ENCODE data around the gene PRDM16. TPM values are rescaled to one million over a fixed set of nuclear protein-coding genes. Genes with fewer than 3 reads are reported as not detected.

PRDM16 gene
- total and polyA plus RNA-seq, 2 of the 4 experiments (the other 2 are of a cell fraction) = 0.02 TPM; not detected in 1

GRCh38 chr1:3120994-3121393 lies 52.0 kb downstream of the PRDM16 start:
- TF ChIP-seq CHD1 (IDR thresholded peaks at IDR 0.05; ENCODE audit: low read depth, low read length) (no peak), ELK1 (IDR thresholded peaks at IDR 0.05; ENCODE audit: borderline replicate concordance, low read depth, low read length) (no peak), MAZ (IDR thresholded peaks at IDR 0.05; ENCODE audit: borderline replicate concordance, low read depth, low read length) (no peak), RAD21 (IDR thresholded peaks at IDR 0.05; ENCODE audit: low read length) (no peak), FOS (IDR thresholded peaks at IDR 0.05; ENCODE audit: low read depth, low read length) (no peak), NFE2L2 (IDR thresholded peaks at IDR 0.05; ENCODE audit: low read depth, low read length) (no peak), CEBPB (IDR thresholded peaks at IDR 0.05; ENCODE audit: low read depth, low read length) (no peak), RFX5 (IDR thresholded peaks at IDR 0.05; ENCODE audit: low read depth, low read length) (no peak), BHLHE40 (IDR thresholded peaks at IDR 0.05; ENCODE audit: low read depth, low read length) (no peak), USF2 (IDR thresholded peaks at IDR 0.05; ENCODE audit: low read depth, low read length) (no peak), CTCF (conservative IDR thresholded peaks at IDR 0.05; ENCODE audit: low read depth, low read length) (no peak), MAFK (IDR thresholded peaks at IDR 0.05; ENCODE audit: low read depth, low read length) (no peak), SMC3 (IDR thresholded peaks at IDR 0.05; ENCODE audit: low read depth, low read length) (no peak)
- no peaks in the 10 kb centered on the region for H3K36me3 ChIP-seq (ENCODE audit: control insufficient read depth, insufficient read depth, low read length)
- ATAC-seq (ENCODE audit: low read depth) (no peak), DNase-seq (no peak)
- H3K27ac ChIP-seq (ENCODE audit: insufficient read depth, low read length) = no peak overlapping the region
- no peak overlapping the region for H4K91ac ChIP-seq (ENCODE audit: insufficient read depth, low read depth, low read length)
- no peaks in the 10 kb centered on the region for H3K4me1 ChIP-seq (ENCODE audit: control insufficient read depth, insufficient read depth, low read length)
- no peak overlapping the region for H3K4ac ChIP-seq (ENCODE audit: low read depth, low read length)
- H3K79me1 ChIP-seq (ENCODE audit: low read depth in 1 of 2, low read length in 2 of 2) = no peaks in the 10 kb centered on the region
- no peak overlapping the region for H3K9ac ChIP-seq (ENCODE audit: low read depth, low read length)
- dilution Hi-C loops (cut with HindIII; ENCODE audit: low sequenced_read_pairs, unreplicated experiment) = no loop called here
- no peak overlapping the region for H3K18ac ChIP-seq (ENCODE audit: low read depth, low read length)
- H3K9me1 ChIP-seq (ENCODE audit: insufficient read depth, low read length) = no peaks in the 10 kb centered on the region
- no peak overlapping the region for H2AK5ac ChIP-seq (ENCODE audit: low read depth, low read length)
- H3K4me2 ChIP-seq (ENCODE audit: low read depth, low read length) = no peak overlapping the region
- no TSS peak for BruUV-seq (replicated peaks)
- peaks cover 38% of the 10 kb centered on the region for H3K9me3 ChIP-seq (ENCODE audit: control insufficient read depth, insufficient read depth, low read length)
- H3K23ac ChIP-seq (ENCODE audit: low read depth, low read length) = no peak overlapping the region
- no peak overlapping the region for H3K56ac ChIP-seq (ENCODE audit: extremely low read depth, insufficient read depth, low read length)
- no peak overlapping the region for H3K4me3 ChIP-seq (ENCODE audit: insufficient read depth, low read depth, low read length)
- no peak overlapping the region for H2AFZ ChIP-seq (replicated peaks; ENCODE audit: low read length, poor library complexity)
- H3K14ac ChIP-seq (replicated peaks; ENCODE audit: low read depth, low read length) = no peak overlapping the region
- H4K5ac ChIP-seq (ENCODE audit: low read depth, low read length) = no peak overlapping the region
- ChIA-PET POLR2A (ENCODE audit: unreplicated experiment) (no interaction called here), CTCF (no interaction called here)
- WGBS, 2 experiments (ENCODE audit: extremely low coverage in 2 of 2, insufficient read length in 1 of 2) = 70% methylated on average over 6 of the region's 14 CpGs; no CpG with 5 or more reads in 1 of the 2 experiments
- no peak overlapping the region for H2BK20ac ChIP-seq (ENCODE audit: low read depth, low read length)
- no peak overlapping the region for H2BK15ac ChIP-seq (ENCODE audit: low read depth, low read length)
- H2BK120ac ChIP-seq (ENCODE audit: low read depth, low read length) = no peak overlapping the region
- H3K27me3 ChIP-seq (ENCODE audit: control insufficient read depth, insufficient read depth, low read length) = no peaks in the 10 kb centered on the region
- H2AK9ac ChIP-seq (replicated peaks; ENCODE audit: low read depth, low read length, poor library complexity) = no peak overlapping the region
- H4K8ac ChIP-seq (ENCODE audit: low read depth in 2 of 2, low read length in 2 of 2) = no peak overlapping the region
- H4K20me1 ChIP-seq (ENCODE audit: insufficient read depth, low read length) = no peaks in the 10 kb centered on the region
- H2BK5ac ChIP-seq (ENCODE audit: low read depth, low read length, poor library complexity, severe bottlenecking) = no peak overlapping the region
- in situ Hi-C loops (cut with MboI; ENCODE audit: low sequenced_read_pairs) = no loop called here
- intact Hi-C loops (cut with micrococcal nuclease) = no loop called here
